Measurements from ENCODE around the gene TNRC6C.

The TNRC6C gene

GRCh38 chr17:78154903-78155811 lies 196.7 kb downstream of the TNRC6C start:
- no peak for DNase-seq (ENCODE audit: low read depth in 3 of 3)
